ENCODE measurements around the gene AMIGO3. TPM values are rescaled to one million over a fixed set of nuclear protein-coding genes. Genes with fewer than 3 reads are reported as not detected.

AMIGO3 gene
- total RNA-seq, 1 experiment from 2014 or later = 0.32 TPM

GRCh38 chr3:49717959-49718857, 1.3 kb downstream of the AMIGO3 start (continued):
- TF ChIP-seq REST (IDR thresholded peaks at IDR 0.05; ENCODE audit: low read depth) (no peak), FOSL1 (IDR thresholded peaks at IDR 0.05; ENCODE audit: low read depth) (no peak), TCF7L2 (IDR thresholded peaks at IDR 0.05; ENCODE audit: borderline replicate concordance, extremely low read depth, insufficient read depth, insufficient read length) (no peak)
- TF ChIP-seq, protein P1, sequence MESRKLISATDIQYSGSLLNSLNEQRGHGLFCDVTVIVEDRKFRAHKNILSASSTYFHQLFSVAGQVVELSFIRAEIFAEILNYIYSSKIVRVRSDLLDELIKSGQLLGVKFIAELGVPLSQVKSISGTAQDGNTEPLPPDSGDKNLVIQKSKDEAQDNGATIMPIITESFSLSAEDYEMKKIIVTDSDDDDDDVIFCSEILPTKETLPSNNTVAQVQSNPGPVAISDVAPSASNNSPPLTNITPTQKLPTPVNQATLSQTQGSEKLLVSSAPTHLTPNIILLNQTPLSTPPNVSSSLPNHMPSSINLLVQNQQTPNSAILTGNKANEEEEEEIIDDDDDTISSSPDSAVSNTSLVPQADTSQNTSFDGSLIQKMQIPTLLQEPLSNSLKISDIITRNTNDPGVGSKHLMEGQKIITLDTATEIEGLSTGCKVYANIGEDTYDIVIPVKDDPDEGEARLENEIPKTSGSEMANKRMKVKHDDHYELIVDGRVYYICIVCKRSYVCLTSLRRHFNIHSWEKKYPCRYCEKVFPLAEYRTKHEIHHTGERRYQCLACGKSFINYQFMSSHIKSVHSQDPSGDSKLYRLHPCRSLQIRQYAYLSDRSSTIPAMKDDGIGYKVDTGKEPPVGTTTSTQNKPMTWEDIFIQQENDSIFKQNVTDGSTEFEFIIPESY (IDR thresholded peaks at IDR 0.05; ENCODE audit: extremely low read depth, insufficient replicate concordance, low read length) = no peak

Data from HCT116 (cell line).